Fibroblast of pulmonary artery (primary cell): ENCODE measurements around the gene GLCE.
"Not testable (repeated sequence)": the region's sequence is repeated elsewhere in the genome, so short reads cannot be mapped to it uniquely, and the experiment has no call there.

Experiments
- DNase-seq: peaks from one replicate; pipeline ENCODE4 v3.0.0-alpha.2; 2010; ENCODE audit warnings: low read depth
- H3K4me3 ChIP-seq: replicated peaks from 2 replicates; pipeline ENCODE4 v1.5.1; 2011; ENCODE audit warnings: low read depth, mild to moderate bottlenecking, control low read depth, low read length, moderate library complexity
- CTCF ChIP-seq: IDR thresholded peaks from 2 replicates; pipeline ENCODE4 v1.5.1; 2011; ENCODE audit warnings: mild to moderate bottlenecking, control low read depth, low read length, inconsistent platforms; ENCODE audit errors: missing control alignments

Gene GLCE

GRCh38 chr15:69163141-69163669 is 2.8 kb downstream of the GLCE start:
- no peak overlapping the region for H3K4me3 ChIP-seq
- no peak for DNase-seq
- no peak for TF ChIP-seq CTCF

- no peak for TF ChIP-seq CTCF
- no peak overlapping the region for H3K4me3 ChIP-seq
- DNase-seq, result peak; percentile 42
Measured at GRCh38 chr15:69164807-69165636, 4.6 kb downstream of the GLCE start.

GRCh38 chr15:69165637-69166025 is 5.2 kb downstream of the GLCE start:
- no peak for DNase-seq
- no peak for TF ChIP-seq CTCF
- H3K4me3 ChIP-seq, result no peak overlapping the region

- no peak for DNase-seq
- TF ChIP-seq CTCF, result no peak
- no peak overlapping the region for H3K4me3 ChIP-seq
Measured at GRCh38 chr15:69167218-69167846, 6.9 kb downstream of the GLCE start.

- not testable (repeated sequence) for DNase-seq, H3K4me3 ChIP-seq
Measured at GRCh38 chr15:69168361-69168760, 7.9 kb downstream of the GLCE start.

GRCh38 chr15:69169540-69169939 is 9.1 kb downstream of the GLCE start:
- not testable (repeated sequence) for DNase-seq, H3K4me3 ChIP-seq

- no peak for DNase-seq
- no peak overlapping the region for H3K4me3 ChIP-seq
Measured at GRCh38 chr15:69170597-69170996, 10.2 kb downstream of the GLCE start.

More at GRCh38 chr15:69170597-69170996, 10.2 kb downstream of the GLCE start:
- TF ChIP-seq CTCF, result no peak
